ENCODE results near the gene MRPS25.

MRPS25 gene

GRCh38 chr3:15081960-15082664 is 17.0 kb upstream of the MRPS25 start:
- DNase-seq, result no peak

DNA sequence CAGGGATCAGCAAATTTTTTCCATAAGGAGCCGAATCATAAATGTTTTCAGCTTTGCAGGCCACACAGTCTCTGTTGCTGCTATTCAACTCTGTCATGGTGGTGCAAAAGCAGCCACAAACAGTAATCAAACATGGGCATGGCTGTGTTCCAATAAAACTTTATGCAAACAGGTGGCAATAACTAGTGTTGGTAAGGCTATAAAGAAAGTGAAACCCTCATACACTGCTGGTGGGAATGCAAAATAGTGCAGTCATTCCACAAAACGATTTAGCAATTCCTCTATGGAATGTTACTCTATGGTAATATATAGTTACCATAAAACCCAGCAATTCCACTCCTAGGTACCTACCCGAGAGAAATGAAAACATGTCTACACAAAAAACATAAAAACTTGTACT is 14.0 kb upstream of the MRPS25 start:
- DNase-seq, result no peak

DNA sequence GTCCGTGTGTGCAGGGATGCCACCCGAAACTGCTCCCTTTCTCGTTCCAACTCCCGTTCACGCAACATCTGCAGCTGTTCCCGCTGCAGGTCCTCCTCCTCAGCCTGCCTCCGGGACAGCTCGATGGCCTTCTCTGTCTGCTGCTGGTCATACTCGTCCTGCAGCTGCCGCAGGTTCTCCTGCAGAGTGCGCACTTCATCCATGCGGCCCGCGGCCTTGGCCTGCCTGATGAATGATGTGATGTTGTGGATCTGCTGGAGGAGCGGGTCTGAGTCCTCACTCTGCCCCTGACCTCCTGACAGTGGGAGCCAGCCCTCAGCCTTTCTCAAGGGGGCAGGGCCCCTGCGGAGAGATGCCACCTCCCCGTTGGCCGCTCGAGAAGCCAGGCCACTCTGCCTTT is 9.4 kb upstream of the MRPS25 start:
- no peak for DNase-seq

GRCh38 chr3:15071699-15072098 is 6.6 kb upstream of the MRPS25 start:
- no peak for DNase-seq

- no peak for DNase-seq
Measured at GRCh38 chr3:15069441-15069840, 4.3 kb upstream of the MRPS25 start.

DNA sequence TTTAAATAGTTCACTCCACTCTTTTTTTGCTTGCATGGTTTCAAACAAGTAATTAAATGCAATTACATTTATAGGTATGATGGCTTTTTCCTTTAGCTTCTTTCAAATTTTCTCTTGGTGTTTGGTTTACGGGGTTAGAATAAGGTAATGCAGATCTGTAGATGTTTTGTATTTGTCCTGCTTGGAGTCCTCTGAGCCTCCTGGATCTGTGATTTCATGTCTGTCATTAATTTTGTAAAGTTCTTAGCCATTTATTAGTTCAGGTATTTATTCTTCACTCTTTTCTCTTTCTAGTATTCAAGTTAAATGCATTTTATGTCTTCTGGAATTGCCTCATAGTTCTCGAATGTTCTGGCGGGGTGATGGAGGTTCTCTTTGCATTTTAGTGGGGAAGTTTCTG is 1.4 kb upstream of the MRPS25 start:
- no peak for DNase-seq

DNA sequence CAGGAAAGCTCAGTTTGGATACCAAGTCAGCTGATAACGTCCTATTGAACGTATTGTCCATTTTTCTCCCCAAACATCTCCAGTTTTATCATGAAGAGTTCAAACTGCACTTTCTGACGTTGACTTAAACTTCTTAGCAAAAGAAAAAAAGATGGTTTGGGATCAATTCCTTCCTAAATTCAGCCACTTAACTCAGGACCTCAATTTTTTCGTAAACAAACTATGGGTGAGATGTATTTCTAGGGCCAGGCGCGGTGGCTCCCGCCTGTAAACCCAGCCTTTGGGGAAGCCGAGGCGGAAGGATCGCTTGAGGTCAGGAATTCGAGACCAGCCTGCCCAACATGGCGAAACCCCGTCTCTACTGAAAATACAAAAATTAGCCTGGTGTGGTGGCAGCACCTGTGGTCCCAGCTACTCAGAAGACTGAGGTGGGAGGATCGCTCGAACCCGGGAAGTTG is 464 bp upstream of the MRPS25 start:
- DNase-seq, result no peak

DNA sequence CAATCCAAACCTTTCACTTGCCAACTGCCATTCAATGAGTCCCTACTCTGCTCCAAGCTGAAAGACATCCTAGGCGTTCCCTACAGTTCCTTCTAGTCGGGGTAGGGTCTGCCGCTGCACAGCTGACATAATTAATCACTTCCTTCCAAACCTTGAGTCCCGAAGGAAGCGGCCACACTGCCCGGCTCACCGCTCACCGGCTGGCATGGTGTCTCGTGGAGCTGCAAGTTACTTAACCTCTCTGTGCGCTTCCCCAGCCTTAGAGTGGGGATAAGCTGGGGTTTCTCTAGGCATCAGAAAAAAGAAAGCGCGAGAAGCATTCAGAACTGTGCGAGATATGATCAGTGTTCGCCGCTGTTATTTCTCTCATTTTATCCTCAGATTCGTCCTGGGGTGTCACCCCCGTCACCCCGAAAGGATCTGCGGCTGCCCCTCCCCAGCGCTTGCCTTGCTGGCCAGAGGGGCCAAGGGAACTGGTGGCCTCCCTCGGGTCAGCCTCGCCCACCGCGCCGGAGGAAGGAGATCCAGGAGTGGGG is 748 bp downstream of the MRPS25 start:
- DNase-seq, result no peak

GRCh38 chr3:15063656-15064286 is 1.3 kb downstream of the MRPS25 start:
- no peak for DNase-seq

DNA sequence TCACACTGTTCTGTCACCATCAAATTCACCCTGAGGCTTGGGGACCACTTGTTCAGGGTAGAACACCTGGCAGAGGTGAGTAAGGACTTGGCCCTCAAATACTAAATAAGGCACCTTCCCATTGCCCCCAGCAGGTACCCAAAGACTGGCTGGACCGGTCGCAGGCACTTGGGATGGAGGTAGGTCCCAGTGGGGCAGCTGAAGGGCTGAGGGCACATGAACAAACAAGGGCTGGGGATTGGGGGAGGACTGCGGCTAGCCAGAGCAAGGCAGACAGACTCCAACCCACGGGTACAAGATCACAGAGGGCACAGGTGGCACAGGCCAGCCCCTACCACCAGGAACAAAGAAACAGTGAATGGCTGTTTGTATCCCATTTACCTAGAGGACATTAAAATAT is 1.9 kb downstream of the MRPS25 start:
- DNase-seq, result no peak

DNA sequence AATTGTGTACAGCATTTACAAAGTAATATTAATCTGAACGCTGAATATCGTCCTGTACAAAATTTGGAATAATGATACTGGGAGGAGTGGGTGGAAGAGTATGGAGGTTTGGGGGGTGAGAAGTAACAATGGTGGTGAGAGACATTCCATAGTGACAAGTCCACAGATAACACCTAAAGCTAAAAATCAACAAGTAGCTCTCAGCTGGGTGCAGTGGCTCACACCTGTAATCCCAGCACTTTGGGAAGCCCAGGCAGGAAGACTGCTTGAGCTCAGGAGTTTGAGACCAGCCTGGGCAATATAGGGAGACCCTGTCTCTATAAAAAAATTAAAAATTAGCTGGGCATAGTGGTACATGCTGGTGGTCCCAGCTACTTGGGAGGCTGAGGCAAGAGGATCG is 5.1 kb downstream of the MRPS25 start:
- DNase-seq, result no peak

- DNase-seq, result no peak
Measured at GRCh38 chr3:15056676-15057404, 8.3 kb downstream of the MRPS25 start.

DNA sequence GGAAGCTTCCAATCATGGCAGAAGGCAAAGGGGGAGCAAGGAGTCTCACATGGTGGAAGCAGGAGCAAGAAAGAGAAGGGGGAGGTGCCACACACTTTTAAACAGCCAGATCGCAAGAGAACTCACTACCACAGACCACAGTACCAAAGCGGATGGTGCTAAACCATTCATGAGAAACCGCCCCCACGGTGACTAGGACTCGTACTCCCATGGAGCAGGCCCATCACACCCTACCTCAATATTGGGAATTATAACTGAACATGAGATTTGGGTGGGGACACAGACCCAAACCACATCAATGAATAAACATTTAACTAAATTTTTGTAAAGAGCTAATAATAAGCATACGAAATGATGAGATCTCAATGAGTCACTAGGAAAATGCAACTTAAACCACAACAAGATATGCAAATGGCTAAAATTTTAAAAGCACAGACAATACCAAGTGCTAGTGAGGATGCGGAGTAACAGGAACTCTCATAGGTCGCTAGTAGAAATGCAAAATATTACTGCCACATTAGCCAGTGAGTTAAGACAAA is 10.0 kb downstream of the MRPS25 start:
- no peak for DNase-seq

GRCh38 chr3:15053541-15053940 is 11.6 kb downstream of the MRPS25 start:
- DNase-seq, result no peak

GRCh38 chr3:15052335-15053242 is 12.5 kb downstream of the MRPS25 start:
- no peak for DNase-seq

GRCh38 chr3:15051531-15051930 is 13.6 kb downstream of the MRPS25 start:
- no peak for DNase-seq

DNA sequence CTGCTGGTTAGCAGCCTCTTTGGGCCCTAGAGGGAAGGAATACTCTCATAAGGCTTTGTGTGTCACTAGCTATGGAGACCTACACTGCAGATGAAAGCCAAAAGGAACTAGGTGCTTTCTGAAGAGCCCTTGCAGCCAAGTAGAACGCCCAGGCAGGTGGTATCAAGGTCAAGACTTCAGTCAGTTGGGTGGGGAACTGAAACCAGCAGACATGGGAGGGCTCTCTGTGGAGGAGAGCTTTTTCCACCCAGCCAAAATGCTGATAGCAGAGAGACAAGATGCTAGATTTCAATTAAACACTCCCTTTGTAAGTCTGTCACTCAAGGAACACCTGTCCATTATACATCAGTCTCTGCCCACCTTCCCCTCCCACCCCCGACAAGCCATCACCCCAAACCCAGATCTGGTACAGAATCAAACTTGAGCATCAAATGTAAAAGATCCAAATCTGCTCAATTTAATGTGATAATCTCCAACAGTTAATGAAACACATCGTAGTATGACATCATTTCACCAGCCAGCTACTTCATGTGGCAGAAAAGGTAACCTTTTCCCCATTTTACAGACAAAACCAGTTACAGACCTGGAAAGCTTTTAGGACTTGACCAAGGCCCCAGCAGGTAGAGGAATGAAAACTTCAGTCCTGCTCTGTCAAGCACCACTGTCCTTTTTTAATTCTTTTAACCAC is 14.6 kb downstream of the MRPS25 start:
- DNase-seq, result no peak

DNA sequence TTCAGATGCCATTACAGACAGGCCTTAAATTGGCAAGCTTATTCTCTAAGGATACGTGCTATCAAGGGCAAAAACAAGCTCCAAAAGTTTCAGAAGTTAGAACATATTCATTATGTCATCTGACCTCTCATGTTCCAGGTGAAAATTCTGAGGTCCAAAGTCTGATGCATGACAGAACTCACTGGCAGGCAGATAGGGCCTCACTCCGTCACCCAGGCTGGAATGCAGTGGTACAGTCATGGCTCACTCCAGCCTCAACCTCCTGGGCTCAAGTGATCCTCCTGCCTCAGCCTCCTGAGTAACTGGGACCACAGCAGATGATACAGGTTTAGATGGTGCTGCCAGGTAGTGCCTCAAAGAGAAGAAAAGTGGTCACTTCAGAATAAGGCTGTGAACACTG is 15.5 kb downstream of the MRPS25 start:
- DNase-seq, result no peak

DNA sequence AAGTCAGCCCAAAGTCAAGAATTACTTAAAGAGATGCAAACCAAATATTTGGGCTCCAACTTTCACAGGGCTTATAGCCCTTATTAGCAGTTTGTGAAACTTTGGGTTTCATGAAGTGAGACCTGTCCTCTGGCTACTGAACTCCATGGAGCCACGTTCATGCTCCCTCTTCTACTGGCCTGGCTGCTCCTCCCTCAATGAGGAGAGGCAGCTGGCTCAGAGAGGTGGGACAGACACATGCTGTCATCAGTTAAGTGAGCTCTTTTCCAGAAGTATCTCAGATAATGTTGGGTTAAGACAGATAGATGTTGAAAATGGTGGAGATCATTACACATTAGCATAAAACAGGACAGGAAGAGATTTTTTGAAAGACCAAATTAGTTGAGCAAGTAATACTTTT is 19.4 kb downstream of the MRPS25 start:
- DNase-seq, result no peak

- DNase-seq, result no peak
Measured at GRCh38 chr3:15044326-15044725, 20.8 kb downstream of the MRPS25 start.

- DNase-seq, result no peak
Measured at GRCh38 chr3:15043408-15044171, 21.5 kb downstream of the MRPS25 start.

Data from NCI-H748 treated with DMSO at 0.1 percent for 48 hours (cell line).